Erythroblast (primary cell): ENCODE data around the gene ZEB2.

Experiments
- GATA1 ChIP-seq: IDR thresholded peaks from 2 replicates; pipeline ENCODE4 v1.6.1; 2011; ENCODE audit warnings: low read depth, mild to moderate bottlenecking, control low read depth, low read length, moderate library complexity
- POLR2A ChIP-seq: IDR thresholded peaks from 2 replicates; pipeline ENCODE4 v1.6.1; 2011; ENCODE audit warnings: mild to moderate bottlenecking, low read length

- TF ChIP-seq POLR2A = no peak
- no peak for TF ChIP-seq GATA1
Measured at GRCh38 chr2:144470816-144471215, 49.1 kb downstream of the ZEB2 start.
